H1 (cell line): ENCODE results near the gene BAAT. TPM values are rescaled to one million over a fixed set of nuclear protein-coding genes. Genes with fewer than 3 reads are reported as not detected.

ENCODE experiments used
- CTCF ChIA-PET: fragments of 300-600 bp; sonication (Branson Sonifier 250); formaldehyde crosslinking; loops from one replicate; lab custom pipeline; 2021; ENCODE audit not compliant: partially characterized antibody; lab: Charles Lee
- POLR2A ChIA-PET: fragments of 300-600 bp; sonication (Branson Sonifier 250); formaldehyde crosslinking; loops from one replicate; lab custom pipeline; 2021; ENCODE audit warnings: inconsistent platforms; ENCODE audit not compliant: partially characterized antibody; lab: Charles Lee
- DNase-seq, 2 experiments: peaks; one replicate each; pipeline versions ENCODE4 v3.0.0 to v3.0.0-alpha.2; 2010 to 2022; ENCODE audit warnings: low spot score in 2 of 2, low read depth in 1 of 2, mixed read lengths in 1 of 2
- FAIRE-seq: peaks from 2 replicates; lab custom pipeline; 2011; peaks lifted over from hg19 to GRCh38; lab: Jason Lieb, UNC
- H2AFZ ChIP-seq: 2 replicates; pipeline ENCODE4 v1.8.1; 2012; ENCODE audit warnings: low read length, inconsistent platforms
- H2AK5ac ChIP-seq: 2 replicates; pipeline ENCODE4 v1.6.1; 2013; ENCODE audit warnings: low read depth, low read length
- H2BK120ac ChIP-seq: replicated peaks from 2 replicates; pipeline ENCODE3; 2013; ENCODE audit warnings: low read depth, low read length, inconsistent platforms
- H2BK12ac ChIP-seq: 2 replicates; pipeline ENCODE4 v1.6.1; 2013; ENCODE audit warnings: low read depth, low read length
- H2BK15ac ChIP-seq: 2 replicates; pipeline ENCODE4 v1.6.1; 2013; ENCODE audit warnings: low read length
- H2BK20ac ChIP-seq: 2 replicates; pipeline ENCODE4 v1.6.1; 2013; ENCODE audit warnings: low read length
- H2BK5ac ChIP-seq: 2 replicates; pipeline ENCODE4 v1.6.1; 2013; ENCODE audit warnings: low read depth, low read length
- H3K14ac ChIP-seq: 2 replicates; pipeline ENCODE4 v1.6.1; 2013; ENCODE audit warnings: inconsistent platforms; ENCODE audit not compliant: insufficient read length
- H3K18ac ChIP-seq: 2 replicates; pipeline ENCODE4 v1.6.1; 2013; ENCODE audit warnings: low read length; ENCODE audit errors: extremely low read depth
- H3K23ac ChIP-seq: 2 replicates; pipeline ENCODE4 v1.6.1; 2013; ENCODE audit warnings: inconsistent platforms; ENCODE audit not compliant: insufficient read length
- H3K23me2 ChIP-seq: 2 replicates; pipeline ENCODE4 v1.6.1; 2013; ENCODE audit warnings: low read depth, low read length
- H3K27ac ChIP-seq: 2 replicates; pipeline ENCODE4 v1.6.1; 2011; ENCODE audit warnings: low read depth, low read length, inconsistent platforms
- H3K27me3 ChIP-seq, 4 experiments: replicated peaks in 1 of 4; 1 replicate in 1 of 4; 2 replicates in 3 of 4; pipeline versions ENCODE4 v1.6.1 to v1.8.1; 2011 to 2013; ENCODE audit warnings: low read length in 3 of 4, mild to moderate bottlenecking in 3 of 4, inconsistent platforms in 2 of 4, mixed read lengths in 2 of 4, moderate library complexity in 1 of 4; ENCODE audit not compliant: control insufficient read depth in 3 of 4, insufficient read depth in 3 of 4; ENCODE audit errors: extremely low read depth in 1 of 4
- H3K36me3 ChIP-seq, 4 experiments: 2 replicates each; pipeline versions ENCODE4 v1.6.1 to v1.8.1; 2011 to 2013; ENCODE audit warnings: mild to moderate bottlenecking in 4 of 4, low read length in 3 of 4, moderate library complexity in 2 of 4, control low read depth in 1 of 4, inconsistent platforms in 1 of 4; ENCODE audit not compliant: insufficient read depth in 4 of 4, control insufficient read depth in 2 of 4
- H3K4ac ChIP-seq: replicated peaks from 2 replicates; pipeline ENCODE3; 2013; ENCODE audit warnings: low read length, low read depth, mixed read lengths, inconsistent platforms; ENCODE audit not compliant: insufficient read length
- H3K4me1 ChIP-seq, 4 experiments: replicated peaks in 1 of 4; 1 replicate in 1 of 4; 2 replicates in 3 of 4; pipeline versions ENCODE4 v1.6.1 to v1.8.1; 2011 to 2013; ENCODE audit warnings: low read length in 3 of 4, inconsistent platforms in 2 of 4, mixed read lengths in 1 of 4; ENCODE audit not compliant: insufficient read depth in 4 of 4, control insufficient read depth in 3 of 4
- H3K4me2 ChIP-seq, 2 experiments: 2 replicates each; pipeline versions ENCODE4 v1.6.1 to v1.8.1; 2011 to 2013; ENCODE audit warnings: low read depth in 2 of 2, low read length in 2 of 2, control low read depth in 1 of 2, inconsistent platforms in 1 of 2, mild to moderate bottlenecking in 1 of 2; ENCODE audit not compliant: insufficient read depth in 1 of 2
- H3K4me3 ChIP-seq, 4 experiments: fragments of 200-600, 300-600 bp in 1 of 4; sonication (generic), shearing (Covaris generic), sonication (Bioruptor Twin) in 1 of 4; 2 replicates each; pipeline versions ENCODE4 v1.5.1 to v1.8.1; 2011 to 2016; ENCODE audit warnings: low read length in 4 of 4, low read depth in 3 of 4, control low read depth in 2 of 4, inconsistent platforms in 2 of 4, mild to moderate bottlenecking in 2 of 4, mixed read lengths in 1 of 4, moderate library complexity in 1 of 4; ENCODE audit not compliant: insufficient read depth in 2 of 4; ENCODE audit errors: extremely low read depth in 1 of 4
- H3K56ac ChIP-seq: replicated peaks from 2 replicates; pipeline ENCODE3; 2013; ENCODE audit warnings: low read depth, mild to moderate bottlenecking, mixed read lengths, low read length, inconsistent platforms; ENCODE audit not compliant: insufficient read length
- H3K79me1 ChIP-seq: 2 replicates; pipeline ENCODE4 v1.6.1; 2013; ENCODE audit warnings: low read depth, low read length, control low read depth
- H3K79me2 ChIP-seq, 2 experiments: 2 replicates each; pipeline versions ENCODE4 v1.6.1 to v1.8.1; 2012 to 2013; ENCODE audit warnings: low read length in 2 of 2, mild to moderate bottlenecking in 2 of 2, inconsistent platforms in 1 of 2; ENCODE audit not compliant: insufficient read depth in 2 of 2, control insufficient read depth in 1 of 2
- H3K9ac ChIP-seq, 4 experiments: replicated peaks in 1 of 4; 1 replicate in 1 of 4; 2 replicates in 3 of 4; pipeline versions ENCODE4 v1.6.1 to v1.8.1; 2011 to 2013; ENCODE audit warnings: low read depth in 3 of 4, low read length in 3 of 4, control low read depth in 2 of 4, mild to moderate bottlenecking in 2 of 4, moderate library complexity in 2 of 4, inconsistent platforms in 1 of 4; ENCODE audit errors: extremely low read depth in 1 of 4
- H3K9me3 ChIP-seq, 2 experiments: 2 replicates each; pipeline versions ENCODE4 v1.6.1 to v1.8.1; 2012 to 2013; ENCODE audit warnings: mild to moderate bottlenecking in 2 of 2, moderate library complexity in 2 of 2, control low read depth in 1 of 2, inconsistent platforms in 1 of 2, low read depth in 1 of 2, low read length in 1 of 2, mixed read lengths in 1 of 2; ENCODE audit not compliant: insufficient read depth in 2 of 2
- H4K20me1 ChIP-seq, 2 experiments: replicated peaks in 1 of 2; 2 replicates each; pipeline versions ENCODE3 to v1.8.1; 2011 to 2013; ENCODE audit warnings: inconsistent platforms in 2 of 2, low read length in 2 of 2, mild to moderate bottlenecking in 1 of 2; ENCODE audit not compliant: insufficient read depth in 2 of 2, control insufficient read depth in 1 of 2
- H4K5ac ChIP-seq: 2 replicates; pipeline ENCODE4 v1.6.1; 2013; ENCODE audit warnings: low read length, low read depth, mixed read lengths, inconsistent platforms; ENCODE audit not compliant: insufficient read length
- H4K8ac ChIP-seq: 2 replicates; pipeline ENCODE4 v1.8.0; 2013; ENCODE audit warnings: mild to moderate bottlenecking, moderate library complexity, low read length, inconsistent platforms; ENCODE audit not compliant: insufficient read depth; ENCODE audit errors: extremely low read depth
- H4K91ac ChIP-seq: replicated peaks from 2 replicates; pipeline ENCODE3; 2013; ENCODE audit warnings: low read length, mixed read lengths, inconsistent platforms; ENCODE audit not compliant: insufficient read length
- GTF2F1 ChIP-seq: IDR thresholded peaks from 2 replicates; pipeline ENCODE4 v1.6.1; 2012; ENCODE audit warnings: low read depth, low read length, improper control_type of control experiment, borderline replicate concordance
- JUN ChIP-seq: IDR thresholded peaks from 2 replicates; pipeline ENCODE4 v1.6.1; 2011; ENCODE audit warnings: low read depth, mild to moderate bottlenecking, improper control_type of control experiment, low read length
- KDM1A ChIP-seq: fragments of 200-600, 300-600 bp; sonication (generic); IDR thresholded peaks from 2 replicates; pipeline ENCODE4 v1.7.1; 2016; ENCODE audit warnings: mild to moderate bottlenecking, low read length, borderline replicate concordance
- POLR2AphosphoS5 ChIP-seq: IDR thresholded peaks from 2 replicates; pipeline ENCODE4 v1.6.1; 2011; ENCODE audit warnings: low read depth, low read length
- RBBP5 ChIP-seq: IDR thresholded peaks from 2 replicates; pipeline ENCODE4 v1.7.1; 2012; ENCODE audit warnings: low read depth, mild to moderate bottlenecking, inconsistent platforms, low read length, moderate library complexity, borderline replicate concordance
- RNF2 ChIP-seq: fragments of 200-900, 300-1000 bp; sonication (generic); IDR thresholded peaks from 2 replicates; pipeline ENCODE4 v1.7.1; 2016; ENCODE audit warnings: borderline replicate concordance, low read depth, mild to moderate bottlenecking, antibody characterized with exemption, low read length; ENCODE audit not compliant: poor library complexity, severe bottlenecking; ENCODE audit errors: missing control alignments
- SP1 ChIP-seq: IDR thresholded peaks from 2 replicates; pipeline ENCODE4 v1.6.1; 2011; ENCODE audit warnings: low read depth, low read length
- SUZ12 ChIP-seq: fragments of 200-600 bp; sonication (generic); IDR thresholded peaks from 2 replicates; pipeline ENCODE4 v1.6.1; 2012; ENCODE audit warnings: mild to moderate bottlenecking, inconsistent platforms, low read length, moderate library complexity, mixed read lengths
- TAF1 ChIP-seq: IDR thresholded peaks from 2 replicates; pipeline ENCODE4 v1.6.1; 2011; ENCODE audit warnings: mild to moderate bottlenecking, low read depth, low read length
- ZNF274 ChIP-seq: IDR thresholded peaks from 2 replicates; pipeline ENCODE4 v1.7.0; 2012; ENCODE audit warnings: low read length, borderline replicate concordance; ENCODE audit errors: extremely low read depth
- WGBS, 2 experiments: shearing (Covaris generic) in 1 of 2; methylation state at CpG; one replicate each; pipeline versions ENCODE4 v1.1.6 to v1.1.7; 2013 to 2015; ENCODE audit warnings: low lambda C conversion rate in 2 of 2, mixed read lengths in 2 of 2, inconsistent platforms in 1 of 2, low coverage in 1 of 2, missing lambda C conversion rate in 1 of 2; ENCODE audit not compliant: insufficient replicate concordance in 2 of 2, insufficient coverage in 1 of 2, insufficient read length in 1 of 2; ENCODE audit errors: extremely low coverage in 1 of 2, missing lambda C conversion rate in 1 of 2; 5-methylcytosine and 5-hydroxymethylcytosine counted together
- polyA plus RNA-seq, 7 experiments: library from polyadenylated mRNA; depleted of rRNA in 3 of 7; stranded (reverse) in 5 of 7; unstranded in 2 of 7; fragments of >200 nt in 5 of 7; fragments of 200-250 nt in 2 of 7; gene quantifications; 1 replicate in 5 of 7; 2 replicates in 1 of 7; 4 replicates in 1 of 7; pipeline versions ENCODE4 v1.2.1 to v1.2.3, GENCODE V29; 2011 to 2013; ENCODE audit warnings: missing spikeins in 2 of 7, mixed read lengths in 2 of 7
- total RNA-seq: library from RNA; stranded (reverse); fragmentation: NEBNext Ultra II Directional; extraction: Animal tissue kit (Norgen Biotek cat#: 25700); gene quantifications from 2 replicates; pipeline ENCODE4 v1.2.1, GENCODE V29; 2021
- TF ChIP-seq, protein P1 (sequence below): IDR thresholded peaks from 2 replicates; pipeline ENCODE4 v1.6.1; 2012; ENCODE audit warnings: inconsistent platforms
- TF ChIP-seq, protein P2 (sequence below): IDR thresholded peaks from 2 replicates; pipeline ENCODE4 v1.6.1; 2011; ENCODE audit warnings: low read depth, mild to moderate bottlenecking, low read length; ENCODE audit not compliant: insufficient read depth

The BAAT gene
- total and polyA plus RNA-seq, 2 of the 8 experiments (the other 6 are each of a cell fraction or from before 2014, with no cell fraction given): 0.09 to 0.17 TPM

DNA sequence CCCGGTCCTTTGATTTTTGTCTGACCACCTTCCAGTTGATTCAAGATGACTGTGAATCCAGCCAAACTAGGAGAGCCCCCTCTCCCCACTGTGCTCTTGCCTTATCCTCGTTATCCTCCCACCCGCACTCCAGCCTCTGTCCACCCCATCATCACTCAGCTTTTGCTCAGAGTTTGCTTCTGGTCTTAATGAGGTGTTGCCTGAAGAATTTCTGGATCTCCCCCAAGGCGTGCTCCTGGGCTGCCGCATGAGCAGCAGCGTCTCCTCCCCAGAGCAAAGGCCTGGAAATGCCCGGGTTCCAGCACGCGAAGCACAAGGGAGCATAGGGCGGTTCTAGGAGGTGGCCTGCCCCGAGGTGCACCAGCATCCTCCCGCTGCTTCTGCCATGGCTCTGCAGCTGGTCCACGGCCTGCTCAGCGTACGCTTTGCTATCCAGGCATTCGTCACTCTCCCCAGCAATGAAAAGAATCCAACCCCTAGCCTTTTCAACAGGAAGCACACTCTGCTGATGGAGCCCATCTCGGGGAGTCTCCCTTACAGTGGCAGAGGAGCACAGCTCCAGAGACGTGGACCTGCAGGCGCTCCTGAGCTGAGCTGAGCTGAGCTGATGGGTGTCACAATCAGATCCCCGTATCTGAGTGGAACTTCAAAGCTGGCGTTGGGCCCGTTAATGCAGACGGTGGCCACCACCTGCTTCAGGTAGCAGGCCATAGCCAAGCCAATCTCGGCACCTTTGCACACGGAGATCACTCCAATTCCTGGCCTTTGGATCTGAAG lies 50.7 kb downstream of the BAAT start:
- no peaks in the 10 kb centered on the region for H3K23me2 ChIP-seq
- no peak overlapping the region for H4K91ac ChIP-seq
- no peak overlapping the region for H2BK12ac ChIP-seq
- no peak overlapping the region for H4K8ac ChIP-seq
- no peaks in the 10 kb centered on the region for H3K79me1 ChIP-seq
- H3K4ac ChIP-seq: no peak overlapping the region
- H2AFZ ChIP-seq: no peak overlapping the region
- H2BK20ac ChIP-seq: no peak overlapping the region
- H4K5ac ChIP-seq: no peak overlapping the region
- no peak overlapping the region for H3K18ac ChIP-seq
- no peak overlapping the region for H3K4me3 ChIP-seq
- WGBS, 2 experiments: 91% methylated on average over 25 of the region's 25 CpGs; no CpG with 5 or more reads in 1 of the 2 experiments
- H3K27me3 ChIP-seq: no peaks in the 10 kb centered on the region
- H3K79me2 ChIP-seq: no peaks in the 10 kb centered on the region
- CTCF ChIA-PET: interaction anchor here (0.6 to 1.6 kb wide), 2 partner anchors 18 to 54 kb away, joined by 3 to 6 read pairs; no protein-coding TSS in a partner anchor
- H3K4me2 ChIP-seq: no peak overlapping the region
- H3K27ac ChIP-seq: no peak overlapping the region
- no peak overlapping the region for H3K23ac ChIP-seq
- H3K9ac ChIP-seq: no peak overlapping the region
- POLR2A ChIA-PET: no interaction called here
- H3K36me3 ChIP-seq: no peaks in the 10 kb centered on the region
- H2BK15ac ChIP-seq: no peak overlapping the region
- no peak overlapping the region for H3K14ac ChIP-seq
- no peak overlapping the region for H2BK5ac ChIP-seq
- no peaks in the 10 kb centered on the region for H4K20me1 ChIP-seq
- no peaks in the 10 kb centered on the region for H3K9me3 ChIP-seq
- H2AK5ac ChIP-seq: no peak overlapping the region
- no peaks in the 10 kb centered on the region for H3K4me1 ChIP-seq
- H2BK120ac ChIP-seq: no peak overlapping the region
- H3K56ac ChIP-seq: no peak overlapping the region
- no peak for FAIRE-seq
- no peak for DNase-seq
- TF ChIP-seq JUN: no peak
- TF ChIP-seq, protein P1, sequence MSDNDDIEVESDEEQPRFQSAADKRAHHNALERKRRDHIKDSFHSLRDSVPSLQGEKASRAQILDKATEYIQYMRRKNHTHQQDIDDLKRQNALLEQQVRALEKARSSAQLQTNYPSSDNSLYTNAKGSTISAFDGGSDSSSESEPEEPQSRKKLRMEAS: no peak
- TF ChIP-seq RNF2: no peak
- TF ChIP-seq RBBP5: no peak
- TF ChIP-seq SUZ12: no peak
- no peak for TF ChIP-seq GTF2F1
- no peak for TF ChIP-seq KDM1A
- TF ChIP-seq TAF1: no peak
- no peak for TF ChIP-seq ZNF274
- TF ChIP-seq SP1: no peak
- TF ChIP-seq POLR2AphosphoS5: no peak
- TF ChIP-seq, protein P2, sequence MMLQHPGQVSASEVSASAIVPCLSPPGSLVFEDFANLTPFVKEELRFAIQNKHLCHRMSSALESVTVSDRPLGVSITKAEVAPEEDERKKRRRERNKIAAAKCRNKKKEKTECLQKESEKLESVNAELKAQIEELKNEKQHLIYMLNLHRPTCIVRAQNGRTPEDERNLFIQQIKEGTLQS: no peak
